ENCODE results near the gene CD48.

Gene CD48

GRCh38 chr1:160646711-160647328, 64.8 kb downstream of the CD48 start, which contains the start of gene SLAMF1:
TSS of gene SLAMF1 (minus strand) at chr1:160647044. CDS start at chr1:160646945, 99 bp downstream.
- no peak for DNase-seq

GRCh38 chr1:160646180-160646579, 65.4 kb downstream of the CD48 start:
- no peak for DNase-seq

- no peak for DNase-seq
Measured at GRCh38 chr1:160645386-160646130, 66.1 kb downstream of the CD48 start.

- no peak for DNase-seq
Measured at GRCh38 chr1:160644399-160644798, 67.2 kb downstream of the CD48 start.

- no peak for DNase-seq
Measured at GRCh38 chr1:160643138-160643537, 68.5 kb downstream of the CD48 start.

- no peak for DNase-seq
Measured at GRCh38 chr1:160642281-160642644, 69.4 kb downstream of the CD48 start.

GRCh38 chr1:160641323-160642280, 70.0 kb downstream of the CD48 start:
- DNase-seq, result no peak

- no peak for DNase-seq
Measured at GRCh38 chr1:160640359-160641123, 71.1 kb downstream of the CD48 start.

- DNase-seq, result peak; percentile 20
Measured at GRCh38 chr1:160639652-160640051, 72.0 kb downstream of the CD48 start.

- DNase-seq, result no peak
Measured at GRCh38 chr1:160638926-160639325, 72.7 kb downstream of the CD48 start.

GRCh38 chr1:160638540-160638857, 73.1 kb downstream of the CD48 start:
- DNase-seq, result no peak

GRCh38 chr1:160637821-160638539, 73.6 kb downstream of the CD48 start:
- no peak for DNase-seq

- no peak for DNase-seq
Measured at GRCh38 chr1:160637065-160637464, 74.6 kb downstream of the CD48 start.

- DNase-seq, result no peak
Measured at GRCh38 chr1:160636547-160636946, 75.1 kb downstream of the CD48 start.

GRCh38 chr1:160636076-160636475, 75.5 kb downstream of the CD48 start:
- no peak for DNase-seq

GRCh38 chr1:160634543-160635491, 76.8 kb downstream of the CD48 start:
- no peak for DNase-seq

GRCh38 chr1:160633330-160633903, 78.2 kb downstream of the CD48 start:
- no peak for DNase-seq

GRCh38 chr1:160631983-160632625, 79.5 kb downstream of the CD48 start:
- DNase-seq, result no peak

GRCh38 chr1:160630523-160631451, 80.8 kb downstream of the CD48 start:
- no peak for DNase-seq
